CD4-positive, CD25-positive, alpha-beta regulatory T cell (primary cell): ENCODE measurements around the gene PCGF3. TPM values are rescaled to one million over a fixed set of nuclear protein-coding genes. Genes with fewer than 3 reads are reported as not detected.
"Not testable (repeated sequence)": the region's sequence is repeated elsewhere in the genome, so short reads cannot be mapped to it uniquely, and the experiment has no call there.

ENCODE experiments used
- ATAC-seq, 2 donors: fragments of 150-1000 bp; cut with Tn5 transposase; one replicate each; pipeline ENCODE4 v1.10.0; 2021; ENCODE audit warnings: low read depth in 2 of 2, moderate number of reproducible peaks in 2 of 2, moderate library complexity in 1 of 2
- DNase-seq, 3 donors: peaks; one replicate each; pipeline versions ENCODE4 v3.0.0 to v3.0.0-alpha.2; 2012 to 2022; ENCODE audit warnings: mixed read lengths in 1 of 3
- H3K27ac ChIP-seq: one replicate; pipeline ENCODE4 v1.7.0; 2013; ENCODE audit warnings: mild to moderate bottlenecking, low read length; ENCODE audit not compliant: insufficient read depth, poor library complexity, severe bottlenecking
- H3K27me3 ChIP-seq: one replicate; pipeline ENCODE4 v1.7.0; 2013; ENCODE audit warnings: low read length; ENCODE audit not compliant: control insufficient read depth, insufficient read depth
- H3K36me3 ChIP-seq: one replicate; pipeline ENCODE4 v1.7.0; 2013; ENCODE audit warnings: mild to moderate bottlenecking, low read length, moderate library complexity; ENCODE audit not compliant: control insufficient read depth, insufficient read depth
- H3K4me1 ChIP-seq: 2 replicates; pipeline ENCODE4 v1.7.0; 2013; ENCODE audit warnings: mild to moderate bottlenecking, low read length; ENCODE audit not compliant: insufficient read depth, control insufficient read depth, poor library complexity, severe bottlenecking
- H3K4me3 ChIP-seq: one replicate; pipeline ENCODE4 v1.7.0; 2013; ENCODE audit warnings: low read depth, mild to moderate bottlenecking, low read length, moderate library complexity
- H3K9me3 ChIP-seq, 2 experiments: 1 replicate in 1 of 2; 2 replicates in 1 of 2; pipeline ENCODE4 v1.7.0; 2013; ENCODE audit warnings: low read length in 2 of 2, mild to moderate bottlenecking in 1 of 2, moderate library complexity in 1 of 2; ENCODE audit not compliant: control insufficient read depth in 2 of 2
- H3K27ac Mint-ChIP-seq, 3 donors: one replicate each; pipeline ENCODE4 v1.8.0; 2020 to 2022; ENCODE audit warnings: mild to moderate bottlenecking in 3 of 3, mixed read lengths in 3 of 3, moderate library complexity in 2 of 3
- H3K27me3 Mint-ChIP-seq: one replicate; pipeline ENCODE4 v1.8.0; 2022; ENCODE audit warnings: mild to moderate bottlenecking, mixed read lengths
- H3K36me3 Mint-ChIP-seq: one replicate; pipeline ENCODE4 v1.8.0; 2020; ENCODE audit warnings: mixed read lengths
- H3K4me1 Mint-ChIP-seq, 4 donors: one replicate each; pipeline ENCODE4 v1.8.0; 2020 to 2022; ENCODE audit warnings: mixed read lengths in 4 of 4, mild to moderate bottlenecking in 1 of 4
- H3K4me3 Mint-ChIP-seq, 4 donors: one replicate each; pipeline ENCODE4 v1.8.0; 2020 to 2022; ENCODE audit warnings: mild to moderate bottlenecking in 4 of 4, mixed read lengths in 4 of 4, moderate library complexity in 3 of 4
- H3K9me3 Mint-ChIP-seq, 7 donors: one replicate each; pipeline ENCODE4 v1.8.0; 2020 to 2022; ENCODE audit warnings: mixed read lengths in 7 of 7, mild to moderate bottlenecking in 3 of 7, moderate library complexity in 2 of 7
- polyA plus RNA-seq, 4 donors: library from polyadenylated mRNA; unstranded; fragments of 300-500 nt; fragmentation: Illumina TruSeq; gene quantifications; one replicate each; pipeline ENCODE4 v1.2.3, GENCODE V29; 2021
- total RNA-seq: library from RNA; stranded (reverse); gene quantifications from one replicate; pipeline ENCODE4 v1.2.3, GENCODE V29; 2022

The PCGF3 gene
- total and polyA plus RNA-seq, 5 donors from 2014 or later: 3.2 to 71.8 (median 4.8) TPM

DNA sequence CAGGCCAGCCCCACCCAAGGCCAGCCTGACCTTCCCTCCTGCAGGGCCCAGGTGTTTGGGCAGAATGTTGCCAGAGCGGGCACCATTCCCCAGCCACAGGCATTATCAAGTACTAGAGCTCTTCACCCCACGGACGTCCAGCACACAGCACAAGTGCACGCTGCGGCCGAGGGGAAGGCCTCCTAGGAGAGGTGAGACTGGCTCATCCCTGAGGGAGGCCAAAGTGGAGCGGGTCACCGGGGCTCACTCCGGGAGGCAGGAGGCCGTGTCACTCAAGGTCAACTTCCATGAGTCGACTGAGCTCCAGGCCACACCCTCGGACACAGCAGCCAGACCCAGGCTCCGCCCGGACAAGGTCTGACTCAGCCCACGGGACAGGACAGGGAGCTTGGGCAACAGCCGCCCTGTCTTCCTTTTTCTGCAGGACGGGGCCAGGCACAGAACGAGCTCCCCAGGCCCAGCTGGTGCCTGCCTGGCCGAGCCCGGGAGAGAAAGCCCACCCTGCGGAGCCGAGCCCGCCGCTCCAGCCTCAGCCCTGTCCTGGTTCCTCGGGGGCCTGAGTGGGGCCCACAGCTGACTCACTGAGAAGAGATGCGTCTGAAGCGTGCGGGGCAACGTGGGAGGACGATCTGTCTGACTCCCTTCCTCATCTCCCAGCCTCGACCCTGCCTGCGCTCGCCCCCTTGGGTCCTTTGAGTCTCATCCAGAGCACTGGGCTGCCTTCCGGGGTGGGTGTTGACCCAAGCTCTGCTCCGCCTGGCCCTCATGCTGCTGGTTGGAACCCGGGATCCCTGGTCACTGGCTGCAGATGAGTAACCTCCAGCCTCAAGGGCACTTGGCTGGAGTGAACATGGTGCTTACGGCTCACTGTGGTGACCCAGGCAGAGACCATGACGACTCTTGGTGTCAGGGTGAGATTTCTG, 18.3 kb upstream of the PCGF3 start:
- no peak overlapping the region for H3K4me3 Mint-ChIP-seq

DNA sequence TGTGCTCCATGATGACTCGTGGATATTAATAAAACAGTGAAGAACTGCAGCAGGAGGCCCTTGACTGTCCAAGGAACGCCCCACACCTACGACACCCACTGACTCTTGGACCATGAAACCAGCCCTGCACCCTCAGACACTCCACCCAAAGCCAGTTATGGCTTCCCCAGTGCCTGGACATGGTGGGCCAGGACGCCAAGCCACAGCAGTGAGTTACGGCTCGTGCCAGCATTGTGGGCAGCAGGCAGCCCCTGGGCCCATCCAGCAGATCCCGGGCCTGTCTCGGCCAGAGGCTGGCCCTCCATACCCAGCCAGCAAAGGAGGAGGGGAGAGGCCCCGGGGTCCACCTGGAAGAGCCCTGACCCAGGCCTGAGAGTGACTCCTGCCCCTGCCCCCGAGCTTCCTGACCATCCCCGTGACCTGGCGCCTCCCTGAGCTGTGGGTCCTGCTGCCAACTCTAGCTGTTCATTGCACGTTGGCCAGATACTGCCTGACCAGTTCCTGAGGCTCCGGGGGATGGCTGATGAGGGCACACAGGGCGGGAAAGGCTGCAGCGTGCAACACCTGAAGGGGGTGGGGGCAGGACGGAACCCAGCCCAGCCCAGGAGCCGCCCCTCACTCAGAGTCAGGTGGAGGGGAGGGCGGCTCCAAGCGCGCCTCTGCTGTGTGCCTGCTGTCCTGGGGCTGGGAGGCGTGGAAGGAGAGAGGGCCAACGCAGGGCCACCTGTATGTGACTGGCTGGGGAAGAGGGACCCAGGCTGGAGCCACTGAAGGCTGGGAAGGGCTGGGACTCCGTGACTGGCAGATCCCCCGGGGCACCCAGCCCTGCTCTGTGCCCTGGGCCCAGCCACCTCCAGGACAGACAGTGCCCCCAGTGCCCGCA, 17.4 kb upstream of the PCGF3 start:
- Histone ChIP-seq H3K36me3 (no peaks in the 10 kb centered on the region), H3K4me3 (no peak overlapping the region), H3K27me3 (no peaks in the 10 kb centered on the region), H3K4me1 (peaks cover 8% of the 10 kb centered on the region), H3K9me3 (no peaks in the 10 kb centered on the region), H3K27ac (no peak overlapping the region)
- H3K4me3 Mint-ChIP-seq: peak overlapping the region in 1 of 4 donors; percentile 57
- DNase-seq (no peak), ATAC-seq (no peak)
- H3K4me1 Mint-ChIP-seq: peaks cover 0 to 7% (median 2%) of the 10 kb centered on the region in 4 donors
- no peaks in the 10 kb centered on the region for H3K27me3 Mint-ChIP-seq
- H3K27ac Mint-ChIP-seq: no peak overlapping the region
- H3K9me3 Mint-ChIP-seq: no peaks in the 10 kb centered on the region
- no peaks in the 10 kb centered on the region for H3K36me3 Mint-ChIP-seq

More for the DNA sequence above, 18.3 kb upstream of the PCGF3 start:
- H3K36me3 Mint-ChIP-seq: no peaks in the 10 kb centered on the region
- ATAC-seq (no peak), DNase-seq (peak in 1 of 3 donors; percentile 2)
- Histone ChIP-seq H3K4me3 (no peak overlapping the region), H3K27ac (no peak overlapping the region), H3K27me3 (no peaks in the 10 kb centered on the region), H3K9me3 (no peaks in the 10 kb centered on the region), H3K36me3 (no peaks in the 10 kb centered on the region), H3K4me1 (peaks cover 8% of the 10 kb centered on the region)
- no peak overlapping the region for H3K27ac Mint-ChIP-seq
- H3K27me3 Mint-ChIP-seq: no peaks in the 10 kb centered on the region
- H3K4me1 Mint-ChIP-seq: peaks cover 0 to 9% (median 2%) of the 10 kb centered on the region in 4 donors
- H3K9me3 Mint-ChIP-seq: no peaks in the 10 kb centered on the region

DNA sequence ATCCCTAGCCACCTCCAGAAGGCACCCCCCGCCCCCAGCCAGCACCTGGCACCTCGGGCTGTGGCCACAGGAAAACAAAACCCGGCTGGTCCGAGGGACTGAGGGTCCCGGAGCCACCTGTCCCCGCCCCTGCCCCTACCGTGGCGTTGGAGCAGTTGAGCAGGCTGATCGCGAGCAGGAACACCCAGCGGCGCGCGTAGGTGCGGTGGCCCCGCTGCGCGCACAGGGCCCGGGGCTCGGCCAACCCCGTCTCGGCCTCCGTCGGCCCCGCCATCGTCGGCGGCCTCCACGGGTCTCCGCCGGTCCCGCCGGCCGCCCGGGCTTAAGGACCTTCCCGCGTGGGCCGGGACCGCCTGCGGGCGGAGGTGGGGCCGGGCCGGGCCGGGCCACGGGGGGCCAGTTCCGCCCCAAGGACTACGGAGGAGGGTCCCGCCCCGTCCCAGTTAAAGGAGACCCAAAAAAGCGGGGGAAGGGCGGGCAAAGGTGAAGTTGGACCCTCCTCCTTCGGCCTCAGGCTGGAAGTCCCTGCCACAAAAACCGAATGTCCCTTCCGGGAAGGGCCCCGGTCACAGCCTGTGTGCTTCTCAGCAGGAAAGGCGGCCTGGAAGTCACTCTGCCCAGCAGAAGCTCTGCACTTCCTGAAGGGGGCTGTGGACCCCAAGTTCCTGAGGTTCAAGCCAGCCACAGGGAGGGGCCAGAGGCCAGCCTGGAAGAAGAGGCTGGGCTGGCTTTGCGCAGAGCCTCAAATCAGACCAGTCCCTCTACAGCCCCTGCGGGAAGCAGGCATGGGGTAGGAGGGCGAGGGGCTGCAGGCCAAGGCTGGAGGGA, 16.6 kb upstream of the PCGF3 start, which contains the start of gene SLC49A3:
SLC49A3 (minus strand) TSS at position 298 of the 828 bp plus-strand sequence; CDS start at position 274, 24 bp downstream.
- Mint-ChIP-seq H3K4me1 (peaks cover 0 to 7% (median 2%) of the 10 kb centered on the region in 4 donors), H3K36me3 (no peaks in the 10 kb centered on the region), H3K4me3 (peak within 1 kb of the TSS in 2 of 4 donors; percentile 57 to 73), H3K27ac (no peak within 1 kb of the TSS), H3K27me3 (no peaks in the 10 kb centered on the region), H3K9me3 (no peaks in the 10 kb centered on the region)
- H3K9me3 ChIP-seq: no peaks in the 10 kb centered on the region
- no peaks in the 10 kb centered on the region for H3K27me3 ChIP-seq
- H3K36me3 ChIP-seq: no peaks in the 10 kb centered on the region
- peaks cover 8% of the 10 kb centered on the region for H3K4me1 ChIP-seq
- no peak within 1 kb of the TSS for H3K4me3 ChIP-seq
- H3K27ac ChIP-seq: no peak within 1 kb of the TSS
- DNase-seq (no peak), ATAC-seq (peak in 1 of 2 donors; percentile 41)

DNA sequence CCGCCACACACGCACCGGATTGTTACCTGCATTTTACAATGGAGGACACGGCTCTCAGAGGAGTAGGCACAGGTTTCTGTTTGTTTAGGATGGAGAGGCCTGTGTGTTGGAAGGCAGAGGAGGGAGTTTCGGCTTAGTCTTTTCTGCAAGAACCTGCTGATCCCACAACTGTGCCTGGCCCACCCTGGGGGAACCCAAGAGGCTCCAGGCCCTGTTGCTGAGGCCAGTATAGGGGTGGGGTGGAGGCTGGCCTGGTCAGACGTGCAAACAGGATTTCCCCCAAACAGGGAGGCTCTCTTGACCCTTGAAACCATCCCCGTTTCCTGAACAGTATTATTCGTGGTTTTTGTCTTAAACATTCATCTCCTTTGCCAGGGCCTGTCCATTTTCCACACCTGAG, 15.9 kb upstream of the PCGF3 start:
- no peak overlapping the region for H3K27ac ChIP-seq
- no peaks in the 10 kb centered on the region for H3K27me3 Mint-ChIP-seq
- no peaks in the 10 kb centered on the region for H3K27me3 ChIP-seq
- no peak overlapping the region for H3K4me3 ChIP-seq
- H3K9me3 Mint-ChIP-seq: no peaks in the 10 kb centered on the region
- H3K36me3 ChIP-seq: no peaks in the 10 kb centered on the region
- no peaks in the 10 kb centered on the region for H3K9me3 ChIP-seq
- no peak overlapping the region for H3K27ac Mint-ChIP-seq
- H3K4me1 ChIP-seq: peaks cover 8% of the 10 kb centered on the region
- H3K4me1 Mint-ChIP-seq: peaks cover 0 to 7% (median 2%) of the 10 kb centered on the region in 4 donors
- ATAC-seq (no peak), DNase-seq (no peak)
- H3K36me3 Mint-ChIP-seq: no peaks in the 10 kb centered on the region
- peak overlapping the region in 1 of 4 donors; percentile 73 for H3K4me3 Mint-ChIP-seq

DNA sequence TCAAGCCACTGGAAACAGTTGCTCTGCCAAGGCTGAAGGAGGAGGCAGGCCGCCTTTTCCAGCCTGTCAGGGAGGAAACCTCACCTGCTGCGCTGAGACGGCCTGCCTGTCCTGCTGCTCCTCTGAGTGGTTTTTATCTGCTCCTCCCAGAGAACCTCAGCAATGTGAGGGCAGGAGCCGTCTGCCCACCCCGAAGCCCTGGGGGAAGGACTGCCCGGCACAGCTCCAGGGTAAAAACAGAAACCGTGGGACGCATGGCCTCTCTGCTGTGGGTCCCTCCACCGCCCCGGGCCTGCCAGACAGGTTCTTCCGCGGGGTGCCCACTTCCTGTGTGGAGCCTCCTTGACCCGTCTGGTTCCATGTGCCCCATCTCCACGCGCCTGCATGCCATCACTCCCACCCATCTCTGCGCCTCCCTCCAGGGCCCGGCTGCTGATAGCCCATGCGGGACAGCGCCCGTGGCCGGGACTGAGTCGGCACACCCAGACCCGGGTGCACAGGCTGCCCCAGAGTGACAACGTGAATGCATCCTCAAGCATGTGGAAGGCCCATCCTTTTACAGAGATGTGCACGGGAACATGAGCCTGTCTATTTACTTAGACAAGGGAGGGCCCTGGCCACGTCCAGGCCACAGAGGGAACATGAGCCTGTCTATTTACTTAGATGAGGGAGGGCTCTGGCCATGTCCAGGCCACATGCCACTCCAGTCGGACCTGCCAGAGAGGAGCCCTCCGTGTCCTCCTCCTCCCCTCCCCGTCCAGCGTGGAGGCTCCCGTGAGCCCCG, 12.7 kb upstream of the PCGF3 start:
- DNase-seq: no peak
- Mint-ChIP-seq H3K36me3 (no peaks in the 10 kb centered on the region), H3K4me1 (peaks cover 0 to under 1% (median 0%) of the 10 kb centered on the region in 4 donors), H3K27ac (no peak overlapping the region), H3K4me3 (no peak overlapping the region), H3K27me3 (no peaks in the 10 kb centered on the region), H3K9me3 (no peaks in the 10 kb centered on the region)
- no peak for ATAC-seq
- no peaks in the 10 kb centered on the region for H3K9me3 ChIP-seq
- H3K36me3 ChIP-seq: no peaks in the 10 kb centered on the region
- H3K4me1 ChIP-seq: peaks cover 8% of the 10 kb centered on the region
- H3K4me3 ChIP-seq: no peak overlapping the region
- no peak overlapping the region for H3K27ac ChIP-seq
- H3K27me3 ChIP-seq: no peaks in the 10 kb centered on the region

DNA sequence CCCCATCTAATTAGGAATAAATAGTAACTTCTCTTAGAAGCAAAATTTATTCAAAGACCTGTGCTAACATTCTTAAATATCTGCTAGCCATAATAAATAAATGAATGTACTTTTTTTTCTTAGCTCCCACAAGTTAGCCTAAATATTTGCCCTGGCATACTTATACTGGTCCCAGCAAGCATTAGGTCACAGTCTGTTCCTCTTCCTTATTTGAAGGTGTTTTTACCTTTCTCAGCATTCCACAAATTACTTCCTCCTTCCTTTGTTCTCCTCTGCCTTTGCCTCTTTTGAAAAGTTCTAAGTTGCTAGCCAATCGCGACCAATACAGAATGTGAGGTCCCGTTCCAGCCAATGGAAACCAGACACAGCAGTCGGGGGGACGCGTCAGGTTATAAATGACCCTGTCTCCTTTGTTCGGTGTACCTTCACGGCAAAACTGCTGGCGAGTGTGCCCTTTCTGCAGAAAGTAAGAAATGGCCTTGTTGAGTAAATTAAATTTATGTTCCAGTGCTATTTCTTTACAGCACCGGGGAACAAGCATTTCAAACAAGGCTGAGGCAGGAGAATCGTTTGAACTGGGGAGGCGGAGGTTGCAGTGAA, 11.2 kb upstream of the PCGF3 start:
- not testable (repeated sequence) for H3K27me3 ChIP-seq, H3K9me3 ChIP-seq, H3K9me3 Mint-ChIP-seq, H3K27ac ChIP-seq, H3K4me1 ChIP-seq, H3K27ac Mint-ChIP-seq, ATAC-seq, H3K4me1 Mint-ChIP-seq, H3K4me3 ChIP-seq, DNase-seq, H3K27me3 Mint-ChIP-seq, H3K36me3 Mint-ChIP-seq, H3K36me3 ChIP-seq
- H3K4me3 Mint-ChIP-seq: peak overlapping the region in 1 of 4 donors; percentile 13
